H1 (cell line): Measurements from ENCODE around the gene EMX1. TPM values are rescaled to one million over a fixed set of nuclear protein-coding genes. Genes with fewer than 3 reads are reported as not detected.
A peak's percentile ranks its signal among the peaks of the same experiment; 100 is the strongest.

Experiments used
- ASH2L ChIP-seq: fragments of 200-600, 300-600 bp; sonication (generic); IDR thresholded peaks from one replicate; pipeline ENCODE4 v1.7.1; 2017; ENCODE audit warnings: low read length
- BCL11A ChIP-seq, 2 experiments: IDR thresholded peaks; one replicate each; pipeline ENCODE4 v1.6.1; 2011; ENCODE audit warnings: low read depth in 2 of 2, low read length in 2 of 2, mild to moderate bottlenecking in 2 of 2
- CBX5 ChIP-seq: fragments of 300-800, 300-1000 bp; sonication (generic); IDR thresholded peaks from 2 replicates; pipeline ENCODE4 v1.7.1; 2016; ENCODE audit warnings: antibody characterized with exemption, low read length, low read depth
- CHD1 ChIP-seq: IDR thresholded peaks from 2 replicates; pipeline ENCODE4 v1.6.1; 2012; ENCODE audit warnings: low read depth, low read length, improper control_type of control experiment
- CREB1 ChIP-seq: IDR thresholded peaks from 2 replicates; pipeline ENCODE4 v1.6.1; 2012; ENCODE audit warnings: inconsistent platforms
- EGR1 ChIP-seq: IDR thresholded peaks from 2 replicates; pipeline ENCODE4 v1.6.1; 2011; ENCODE audit warnings: low read depth, low read length, borderline replicate concordance
- EP300 ChIP-seq, 2 experiments: IDR thresholded peaks; 1 replicate in 1 of 2; 2 replicates in 1 of 2; pipeline ENCODE4 v1.6.1; 2011 to 2012; ENCODE audit warnings: low read depth in 2 of 2, low read length in 2 of 2, mild to moderate bottlenecking in 2 of 2, borderline replicate concordance in 1 of 2, inconsistent platforms in 1 of 2, moderate library complexity in 1 of 2
- EZH2 ChIP-seq: fragments of 200-600 bp; sonication (generic); IDR thresholded peaks from 2 replicates; pipeline ENCODE4 v1.7.1; 2012; ENCODE audit warnings: low read depth, mild to moderate bottlenecking, moderate library complexity, low read length, inconsistent platforms; ENCODE audit not compliant: severe bottlenecking
- GTF2F1 ChIP-seq: IDR thresholded peaks from 2 replicates; pipeline ENCODE4 v1.6.1; 2012; ENCODE audit warnings: low read depth, low read length, improper control_type of control experiment, borderline replicate concordance
- HDAC2 ChIP-seq, 2 experiments: fragments of 300-600 bp in 1 of 2; sonication (generic) in 1 of 2; IDR thresholded peaks; 2 replicates each; pipeline ENCODE4 v1.6.1; 2011 to 2012; ENCODE audit warnings: low read depth in 2 of 2, low read length in 2 of 2, mild to moderate bottlenecking in 2 of 2, moderate library complexity in 2 of 2, borderline replicate concordance in 1 of 2, inconsistent platforms in 1 of 2
- JUND ChIP-seq: IDR thresholded peaks from 2 replicates; pipeline ENCODE4 v1.6.1; 2011; ENCODE audit warnings: mild to moderate bottlenecking, improper control_type of control experiment, low read length
- KDM4A ChIP-seq: IDR thresholded peaks from one replicate; pipeline ENCODE4 v1.7.1; 2012; ENCODE audit warnings: low read depth, mild to moderate bottlenecking, moderate library complexity, low read length, inconsistent platforms; ENCODE audit not compliant: severe bottlenecking
- POLR2A ChIP-seq, 2 experiments: IDR thresholded peaks; 1 replicate in 1 of 2; 2 replicates in 1 of 2; pipeline ENCODE4 v1.6.1; 2011; ENCODE audit warnings: low read depth in 2 of 2, low read length in 2 of 2, mild to moderate bottlenecking in 2 of 2; ENCODE audit errors: control extremely low read depth in 1 of 2
- POLR2AphosphoS5 ChIP-seq: IDR thresholded peaks from 2 replicates; pipeline ENCODE4 v1.6.1; 2011; ENCODE audit warnings: low read depth, low read length
- POU5F1 ChIP-seq: IDR thresholded peaks from 2 replicates; pipeline ENCODE4 v1.6.1; 2011; ENCODE audit warnings: low read depth, mild to moderate bottlenecking, low read length, moderate library complexity
- RNF2 ChIP-seq: fragments of 200-900, 300-1000 bp; sonication (generic); IDR thresholded peaks from 2 replicates; pipeline ENCODE4 v1.7.1; 2016; ENCODE audit warnings: borderline replicate concordance, low read depth, mild to moderate bottlenecking, antibody characterized with exemption, low read length; ENCODE audit not compliant: poor library complexity, severe bottlenecking; ENCODE audit errors: missing control alignments
- RXRA ChIP-seq: IDR thresholded peaks from 2 replicates; pipeline ENCODE4 v1.6.1; 2011; ENCODE audit warnings: low read depth, mild to moderate bottlenecking, low read length, moderate library complexity; ENCODE audit not compliant: insufficient read depth
- SAP30 ChIP-seq: fragments of 300-600 bp; sonication (generic); IDR thresholded peaks from 2 replicates; pipeline ENCODE4 v1.7.1; 2012; ENCODE audit warnings: low read length, moderate library complexity, mild to moderate bottlenecking, inconsistent platforms; ENCODE audit not compliant: insufficient read depth, insufficient replicate concordance
- SP1 ChIP-seq: IDR thresholded peaks from 2 replicates; pipeline ENCODE4 v1.6.1; 2011; ENCODE audit warnings: low read depth, low read length
- SP2 ChIP-seq: IDR thresholded peaks from 2 replicates; pipeline ENCODE4 v1.6.1; 2012; ENCODE audit warnings: mild to moderate bottlenecking, low read length, inconsistent platforms
- SRF ChIP-seq: IDR thresholded peaks from 2 replicates; pipeline ENCODE4 v1.6.1; 2011; ENCODE audit warnings: mild to moderate bottlenecking, low read depth, low read length, moderate library complexity
- TEAD4 ChIP-seq: IDR thresholded peaks from 2 replicates; pipeline ENCODE4 v1.6.1; 2012; ENCODE audit warnings: low read depth, low read length, inconsistent platforms, mixed read lengths
- YY1 ChIP-seq: IDR thresholded peaks from 2 replicates; pipeline ENCODE4 v1.6.1; 2011; ENCODE audit warnings: low read depth, mild to moderate bottlenecking, low read length
- polyA plus RNA-seq, 7 experiments: library from polyadenylated mRNA; depleted of rRNA in 3 of 7; stranded (reverse) in 5 of 7; unstranded in 2 of 7; fragments of >200 nt in 5 of 7; fragments of 200-250 nt in 2 of 7; gene quantifications; 1 replicate in 5 of 7; 2 replicates in 1 of 7; 4 replicates in 1 of 7; pipeline versions ENCODE4 v1.2.1 to v1.2.3, GENCODE V29; 2011 to 2013; ENCODE audit warnings: missing spikeins in 2 of 7, mixed read lengths in 2 of 7
- total RNA-seq: library from RNA; stranded (reverse); fragmentation: NEBNext Ultra II Directional; extraction: Animal tissue kit (Norgen Biotek cat#: 25700); gene quantifications from 2 replicates; pipeline ENCODE4 v1.2.1, GENCODE V29; 2021
- TF ChIP-seq, protein P1 (sequence below): IDR thresholded peaks from 2 replicates; pipeline ENCODE4 v1.6.1; 2011; ENCODE audit warnings: low read depth, mild to moderate bottlenecking, low read length; ENCODE audit not compliant: insufficient read depth

The EMX1 gene
- total and polyA plus RNA-seq, 2 of the 8 experiments (the other 6 are each of a cell fraction or from before 2014, with no cell fraction given), result 2.4 to 4.9 TPM

DNA sequence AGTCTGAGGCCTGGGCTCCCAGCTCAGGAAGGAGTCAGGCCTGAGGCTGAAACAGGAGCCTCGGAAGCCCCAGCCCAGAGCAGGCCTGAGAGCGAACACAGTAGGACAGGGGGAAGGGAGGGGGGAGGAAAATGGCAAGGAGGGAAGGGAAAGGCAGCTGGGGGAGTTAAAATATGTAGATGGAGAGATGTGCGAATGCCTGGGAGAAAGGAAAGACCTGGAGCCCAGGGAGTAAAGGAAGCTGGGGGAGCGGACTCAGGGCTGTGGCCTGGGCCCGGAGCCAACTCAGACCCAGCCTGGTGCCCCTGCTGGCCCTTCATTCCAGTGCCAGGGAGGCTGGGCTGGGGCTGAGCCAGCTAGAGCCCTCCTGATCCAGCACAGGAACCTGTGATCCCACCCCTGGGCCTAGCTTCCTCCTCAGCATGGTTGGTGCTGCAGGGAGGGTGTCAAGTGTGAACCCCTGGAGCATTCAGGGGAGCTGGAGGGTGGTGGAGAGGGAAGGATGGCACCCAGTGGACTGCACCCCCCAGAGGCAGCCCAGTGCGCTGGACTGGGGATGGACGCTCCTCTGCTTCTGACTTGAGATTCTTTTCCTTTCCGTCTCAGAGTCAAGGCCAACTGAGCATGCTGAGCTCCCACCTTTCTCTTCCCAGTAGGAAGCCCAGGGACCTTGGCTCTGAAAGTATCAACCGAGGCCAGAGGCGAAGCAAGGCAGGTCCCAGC lies 46.3 kb downstream of the EMX1 start (continued):
- no peak for TF ChIP-seq RNF2
- TF ChIP-seq EP300 (IDR thresholded peaks at IDR 0.05; ENCODE audit: borderline replicate concordance in 1 of 2, low read depth in 2 of 2, low read length in 2 of 2), result peak in 1 of 2 experiments; percentile 69; a peak in 1 of 3 replicates
- TF ChIP-seq ASH2L, result peak; percentile 40
- no peak for TF ChIP-seq CBX5
- TF ChIP-seq, protein P1, sequence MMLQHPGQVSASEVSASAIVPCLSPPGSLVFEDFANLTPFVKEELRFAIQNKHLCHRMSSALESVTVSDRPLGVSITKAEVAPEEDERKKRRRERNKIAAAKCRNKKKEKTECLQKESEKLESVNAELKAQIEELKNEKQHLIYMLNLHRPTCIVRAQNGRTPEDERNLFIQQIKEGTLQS, result no peak
- TF ChIP-seq RXRA, result 0 out of 2 replicates have a peak, but pooled peaks have one; percentile 4
- no peak for TF ChIP-seq SRF
- no peak for TF ChIP-seq SP2
- TF ChIP-seq HDAC2 (IDR thresholded peaks at IDR 0.05; ENCODE audit: borderline replicate concordance in 1 of 2, low read depth in 2 of 2, low read length in 2 of 2), result 0 out of 4 replicates have a peak, but pooled peaks of 1 of the 2 experiments have one; percentile 26
- TF ChIP-seq SAP30, result no peak
- peak; percentile 43; the same call in 1 of the 2 replicates for TF ChIP-seq POU5F1
- no peak for TF ChIP-seq BCL11A (IDR thresholded peaks at IDR 0.05; ENCODE audit: low read depth in 2 of 2, low read length in 2 of 2)
- TF ChIP-seq CREB1, result no peak
- TF ChIP-seq TEAD4, result peak; percentile 42; the same call in 1 of the 2 replicates
- no peak for TF ChIP-seq JUND
- peak; percentile 99 for TF ChIP-seq SP1
- TF ChIP-seq POLR2A (IDR thresholded peaks at IDR 0.05; ENCODE audit: control extremely low read depth in 1 of 2, low read depth in 2 of 2, low read length in 2 of 2), result no peak
- no peak for TF ChIP-seq GTF2F1
- TF ChIP-seq POLR2AphosphoS5, result no peak
- peak; percentile 79; the same call in 1 of the 2 replicates for TF ChIP-seq YY1
- TF ChIP-seq KDM4A, result no peak
- no peak for TF ChIP-seq CHD1
- no peak for TF ChIP-seq EZH2
- peak; percentile 92 for TF ChIP-seq EGR1
